ENCODE data around the gene SFXN4. TPM values are rescaled to one million over a fixed set of nuclear protein-coding genes. Genes with fewer than 3 reads are reported as not detected.

The SFXN4 gene
- total and polyA plus RNA-seq, 2 experiments from 2014 or later: 18.6 to 22.3 TPM

DNA sequence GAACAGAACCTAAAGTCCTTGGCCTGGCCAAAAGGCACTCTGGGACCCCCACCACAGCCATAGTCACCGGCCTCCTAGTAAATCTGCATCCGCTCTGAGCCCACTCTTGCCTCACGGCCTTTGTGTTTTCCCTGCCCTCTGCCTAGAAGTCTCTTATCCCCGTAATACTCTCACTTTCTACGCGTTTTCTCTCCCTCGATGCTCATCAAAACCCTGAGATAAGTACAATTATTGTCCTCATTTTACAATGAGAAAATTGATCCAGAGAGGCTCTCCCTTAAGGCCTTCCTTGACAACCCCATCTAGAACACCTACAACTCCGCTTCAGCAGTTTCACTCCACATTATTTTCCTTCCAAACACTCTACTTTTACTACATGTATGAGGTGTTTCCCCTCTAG is 1.5 kb upstream of the SFXN4 start (continued):
- TF ChIP-seq REST (IDR thresholded peaks at IDR 0.05; ENCODE audit: unreplicated experiment) (no peak), ZNF331 (CRISPR knock-in tag; IDR thresholded peaks at IDR 0.05; ENCODE audit: low read depth) (no peak), POLR2AphosphoS5 (IDR thresholded peaks at IDR 0.05; ENCODE audit: low read depth) (no peak), ZNF114 (CRISPR knock-in tag; IDR thresholded peaks at IDR 0.05) (no peak), STAT1 (IDR thresholded peaks at IDR 0.05; ENCODE audit: unreplicated experiment) (no peak), CREB1 (CRISPR knock-in tag; IDR thresholded peaks at IDR 0.05; ENCODE audit: low read depth) (no peak), NANOG (IDR thresholded peaks at IDR 0.05; ENCODE audit: borderline replicate concordance) (no peak)
- TF ChIP-seq, protein P1, sequence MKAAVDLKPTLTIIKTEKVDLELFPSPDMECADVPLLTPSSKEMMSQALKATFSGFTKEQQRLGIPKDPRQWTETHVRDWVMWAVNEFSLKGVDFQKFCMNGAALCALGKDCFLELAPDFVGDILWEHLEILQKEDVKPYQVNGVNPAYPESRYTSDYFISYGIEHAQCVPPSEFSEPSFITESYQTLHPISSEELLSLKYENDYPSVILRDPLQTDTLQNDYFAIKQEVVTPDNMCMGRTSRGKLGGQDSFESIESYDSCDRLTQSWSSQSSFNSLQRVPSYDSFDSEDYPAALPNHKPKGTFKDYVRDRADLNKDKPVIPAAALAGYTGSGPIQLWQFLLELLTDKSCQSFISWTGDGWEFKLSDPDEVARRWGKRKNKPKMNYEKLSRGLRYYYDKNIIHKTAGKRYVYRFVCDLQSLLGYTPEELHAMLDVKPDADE (IDR thresholded peaks at IDR 0.05): no peak
- TF ChIP-seq, protein P2, sequence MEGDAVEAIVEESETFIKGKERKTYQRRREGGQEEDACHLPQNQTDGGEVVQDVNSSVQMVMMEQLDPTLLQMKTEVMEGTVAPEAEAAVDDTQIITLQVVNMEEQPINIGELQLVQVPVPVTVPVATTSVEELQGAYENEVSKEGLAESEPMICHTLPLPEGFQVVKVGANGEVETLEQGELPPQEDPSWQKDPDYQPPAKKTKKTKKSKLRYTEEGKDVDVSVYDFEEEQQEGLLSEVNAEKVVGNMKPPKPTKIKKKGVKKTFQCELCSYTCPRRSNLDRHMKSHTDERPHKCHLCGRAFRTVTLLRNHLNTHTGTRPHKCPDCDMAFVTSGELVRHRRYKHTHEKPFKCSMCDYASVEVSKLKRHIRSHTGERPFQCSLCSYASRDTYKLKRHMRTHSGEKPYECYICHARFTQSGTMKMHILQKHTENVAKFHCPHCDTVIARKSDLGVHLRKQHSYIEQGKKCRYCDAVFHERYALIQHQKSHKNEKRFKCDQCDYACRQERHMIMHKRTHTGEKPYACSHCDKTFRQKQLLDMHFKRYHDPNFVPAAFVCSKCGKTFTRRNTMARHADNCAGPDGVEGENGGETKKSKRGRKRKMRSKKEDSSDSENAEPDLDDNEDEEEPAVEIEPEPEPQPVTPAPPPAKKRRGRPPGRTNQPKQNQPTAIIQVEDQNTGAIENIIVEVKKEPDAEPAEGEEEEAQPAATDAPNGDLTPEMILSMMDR (conservative IDR thresholded peaks at IDR 0.05; ENCODE audit: low read depth in 2 of 2): no peak

DNA sequence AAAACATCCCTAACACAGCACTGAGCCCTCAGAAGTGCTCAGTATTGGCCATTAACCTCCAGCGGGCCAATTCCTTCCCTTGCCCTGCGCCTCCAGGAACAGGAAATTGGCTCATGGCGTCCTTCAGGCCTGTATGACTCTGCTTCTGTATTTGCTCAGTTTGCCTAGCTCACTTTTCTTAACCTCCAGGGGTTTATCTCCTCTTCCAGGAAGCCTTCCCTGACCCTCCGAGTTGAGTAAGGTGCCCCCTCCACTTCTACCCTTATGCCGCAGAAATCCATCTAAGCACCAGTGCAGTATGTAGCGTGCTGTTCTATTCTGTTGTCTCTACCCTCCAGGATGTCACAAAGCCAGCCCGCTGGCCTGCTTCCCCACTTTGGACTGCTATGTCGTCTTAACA is 1.1 kb upstream of the SFXN4 start:
- Mint-ChIP-seq H3K9me3 (no peaks in the 10 kb centered on the region), H3K4me1 (peaks cover 11% of the 10 kb centered on the region), H3K36me3 (ENCODE audit: low read depth) (peaks cover 57% of the 10 kb centered on the region), H3K27me3 (ENCODE audit: insufficient read depth, low read depth, poor library complexity) (peaks cover 9% of the 10 kb centered on the region), H3K4me3 (peak overlapping the region; percentile 88), H3K27ac (no peak overlapping the region)
- Histone ChIP-seq H3K27ac (ENCODE audit: low read depth) (no peak overlapping the region), H3F3A (replicated peaks; ENCODE audit: low read depth) (peaks cover 20% of the 10 kb centered on the region; the same call in 1 of the 2 replicates), H3K4me1 (ENCODE audit: insufficient read depth) (peaks cover 13% of the 10 kb centered on the region), H3K4me2 (peak overlapping the region; percentile 95), H3K4me3 (peak overlapping the region; percentile 90; the same call in 1 of the 2 replicates), H3K9me2 (ENCODE audit: insufficient read depth) (no peaks in the 10 kb centered on the region), H2AFZ (no peak overlapping the region), H4K20me1 (replicated peaks; ENCODE audit: insufficient read depth) (peaks cover 13% of the 10 kb centered on the region), H3K79me2 (replicated peaks; ENCODE audit: insufficient read depth) (peaks cover 4% of the 10 kb centered on the region), H3K36me3 (ENCODE audit: insufficient read depth) (peaks cover 37% of the 10 kb centered on the region), H3K27me3 (ENCODE audit: insufficient read depth) (no peaks in the 10 kb centered on the region)
- DNase-seq (ENCODE audit: low spot score) (peak; percentile 32), ATAC-seq (peak; percentile 26)
- TF ChIP-seq, protein P2 (conservative IDR thresholded peaks at IDR 0.05; ENCODE audit: low read depth in 2 of 2): no peak
- TF ChIP-seq, protein P3, sequence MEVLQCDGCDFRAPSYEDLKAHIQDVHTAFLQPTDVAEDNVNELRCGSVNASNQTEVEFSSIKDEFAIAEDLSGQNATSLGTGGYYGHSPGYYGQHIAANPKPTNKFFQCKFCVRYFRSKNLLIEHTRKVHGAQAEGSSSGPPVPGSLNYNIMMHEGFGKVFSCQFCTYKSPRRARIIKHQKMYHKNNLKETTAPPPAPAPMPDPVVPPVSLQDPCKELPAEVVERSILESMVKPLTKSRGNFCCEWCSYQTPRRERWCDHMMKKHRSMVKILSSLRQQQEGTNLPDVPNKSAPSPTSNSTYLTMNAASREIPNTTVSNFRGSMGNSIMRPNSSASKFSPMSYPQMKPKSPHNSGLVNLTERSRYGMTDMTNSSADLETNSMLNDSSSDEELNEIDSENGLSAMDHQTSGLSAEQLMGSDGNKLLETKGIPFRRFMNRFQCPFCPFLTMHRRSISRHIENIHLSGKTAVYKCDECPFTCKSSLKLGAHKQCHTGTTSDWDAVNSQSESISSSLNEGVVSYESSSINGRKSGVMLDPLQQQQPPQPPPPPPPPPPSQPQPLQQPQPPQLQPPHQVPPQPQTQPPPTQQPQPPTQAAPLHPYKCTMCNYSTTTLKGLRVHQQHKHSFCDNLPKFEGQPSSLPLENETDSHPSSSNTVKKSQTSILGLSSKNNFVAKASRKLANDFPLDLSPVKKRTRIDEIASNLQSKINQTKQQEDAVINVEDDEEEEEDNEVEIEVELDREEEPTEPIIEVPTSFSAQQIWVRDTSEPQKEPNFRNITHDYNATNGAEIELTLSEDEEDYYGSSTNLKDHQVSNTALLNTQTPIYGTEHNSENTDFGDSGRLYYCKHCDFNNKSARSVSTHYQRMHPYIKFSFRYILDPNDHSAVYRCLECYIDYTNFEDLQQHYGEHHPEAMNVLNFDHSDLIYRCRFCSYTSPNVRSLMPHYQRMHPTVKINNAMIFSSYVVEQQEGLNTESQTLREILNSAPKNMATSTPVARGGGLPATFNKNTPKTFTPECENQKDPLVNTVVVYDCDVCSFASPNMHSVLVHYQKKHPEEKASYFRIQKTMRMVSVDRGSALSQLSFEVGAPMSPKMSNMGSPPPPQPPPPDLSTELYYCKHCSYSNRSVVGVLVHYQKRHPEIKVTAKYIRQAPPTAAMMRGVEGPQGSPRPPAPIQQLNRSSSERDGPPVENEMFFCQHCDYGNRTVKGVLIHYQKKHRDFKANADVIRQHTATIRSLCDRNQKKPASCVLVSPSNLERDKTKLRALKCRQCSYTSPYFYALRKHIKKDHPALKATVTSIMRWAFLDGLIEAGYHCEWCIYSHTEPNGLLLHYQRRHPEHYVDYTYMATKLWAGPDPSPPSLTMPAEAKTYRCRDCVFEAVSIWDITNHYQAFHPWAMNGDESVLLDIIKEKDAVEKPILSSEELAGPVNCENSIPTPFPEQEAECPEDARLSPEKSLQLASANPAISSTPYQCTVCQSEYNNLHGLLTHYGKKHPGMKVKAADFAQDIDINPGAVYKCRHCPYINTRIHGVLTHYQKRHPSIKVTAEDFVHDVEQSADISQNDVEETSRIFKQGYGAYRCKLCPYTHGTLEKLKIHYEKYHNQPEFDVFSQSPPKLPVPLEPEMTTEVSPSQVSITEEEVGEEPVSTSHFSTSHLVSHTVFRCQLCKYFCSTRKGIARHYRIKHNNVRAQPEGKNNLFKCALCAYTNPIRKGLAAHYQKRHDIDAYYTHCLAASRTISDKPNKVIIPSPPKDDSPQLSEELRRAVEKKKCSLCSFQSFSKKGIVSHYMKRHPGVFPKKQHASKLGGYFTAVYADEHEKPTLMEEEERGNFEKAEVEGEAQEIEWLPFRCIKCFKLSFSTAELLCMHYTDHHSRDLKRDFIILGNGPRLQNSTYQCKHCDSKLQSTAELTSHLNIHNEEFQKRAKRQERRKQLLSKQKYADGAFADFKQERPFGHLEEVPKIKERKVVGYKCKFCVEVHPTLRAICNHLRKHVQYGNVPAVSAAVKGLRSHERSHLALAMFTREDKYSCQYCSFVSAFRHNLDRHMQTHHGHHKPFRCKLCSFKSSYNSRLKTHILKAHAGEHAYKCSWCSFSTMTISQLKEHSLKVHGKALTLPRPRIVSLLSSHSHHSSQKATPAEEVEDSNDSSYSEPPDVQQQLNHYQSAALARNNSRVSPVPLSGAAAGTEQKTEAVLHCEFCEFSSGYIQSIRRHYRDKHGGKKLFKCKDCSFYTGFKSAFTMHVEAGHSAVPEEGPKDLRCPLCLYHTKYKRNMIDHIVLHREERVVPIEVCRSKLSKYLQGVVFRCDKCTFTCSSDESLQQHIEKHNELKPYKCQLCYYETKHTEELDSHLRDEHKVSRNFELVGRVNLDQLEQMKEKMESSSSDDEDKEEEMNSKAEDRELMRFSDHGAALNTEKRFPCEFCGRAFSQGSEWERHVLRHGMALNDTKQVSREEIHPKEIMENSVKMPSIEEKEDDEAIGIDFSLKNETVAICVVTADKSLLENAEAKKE (CRISPR knock-in tag; IDR thresholded peaks at IDR 0.05): no peak
